ENCODE results near the gene PIGH. TPM values are rescaled to one million over a fixed set of nuclear protein-coding genes. Genes with fewer than 3 reads are reported as not detected.

The PIGH gene
- total and polyA plus RNA-seq, 2 of the 13 experiments (the other 11 are each of a cell fraction or from before 2014, with no cell fraction given) = 30.0 to 43.5 TPM

DNA sequence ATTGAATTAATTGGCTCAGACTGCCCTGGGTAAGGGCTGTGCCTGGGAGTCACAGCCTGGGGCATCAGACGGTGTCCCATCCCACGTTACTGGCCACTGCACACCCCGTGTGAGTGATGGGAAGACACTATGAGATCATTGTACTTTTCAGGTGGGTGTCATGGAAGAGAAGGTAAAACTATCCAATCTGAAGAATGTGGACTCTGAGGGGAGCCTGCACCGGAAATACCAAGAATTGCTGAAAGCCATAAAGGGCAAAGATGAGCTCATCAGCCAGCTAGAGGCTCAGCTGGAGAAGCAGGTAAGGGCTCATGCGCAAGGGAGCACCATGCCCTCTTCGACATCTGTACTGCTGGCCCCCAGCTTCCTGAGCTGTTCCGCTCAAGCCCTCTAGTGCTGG is 43.0 kb downstream of the PIGH start (continued):
- TF ChIP-seq, protein P1, sequence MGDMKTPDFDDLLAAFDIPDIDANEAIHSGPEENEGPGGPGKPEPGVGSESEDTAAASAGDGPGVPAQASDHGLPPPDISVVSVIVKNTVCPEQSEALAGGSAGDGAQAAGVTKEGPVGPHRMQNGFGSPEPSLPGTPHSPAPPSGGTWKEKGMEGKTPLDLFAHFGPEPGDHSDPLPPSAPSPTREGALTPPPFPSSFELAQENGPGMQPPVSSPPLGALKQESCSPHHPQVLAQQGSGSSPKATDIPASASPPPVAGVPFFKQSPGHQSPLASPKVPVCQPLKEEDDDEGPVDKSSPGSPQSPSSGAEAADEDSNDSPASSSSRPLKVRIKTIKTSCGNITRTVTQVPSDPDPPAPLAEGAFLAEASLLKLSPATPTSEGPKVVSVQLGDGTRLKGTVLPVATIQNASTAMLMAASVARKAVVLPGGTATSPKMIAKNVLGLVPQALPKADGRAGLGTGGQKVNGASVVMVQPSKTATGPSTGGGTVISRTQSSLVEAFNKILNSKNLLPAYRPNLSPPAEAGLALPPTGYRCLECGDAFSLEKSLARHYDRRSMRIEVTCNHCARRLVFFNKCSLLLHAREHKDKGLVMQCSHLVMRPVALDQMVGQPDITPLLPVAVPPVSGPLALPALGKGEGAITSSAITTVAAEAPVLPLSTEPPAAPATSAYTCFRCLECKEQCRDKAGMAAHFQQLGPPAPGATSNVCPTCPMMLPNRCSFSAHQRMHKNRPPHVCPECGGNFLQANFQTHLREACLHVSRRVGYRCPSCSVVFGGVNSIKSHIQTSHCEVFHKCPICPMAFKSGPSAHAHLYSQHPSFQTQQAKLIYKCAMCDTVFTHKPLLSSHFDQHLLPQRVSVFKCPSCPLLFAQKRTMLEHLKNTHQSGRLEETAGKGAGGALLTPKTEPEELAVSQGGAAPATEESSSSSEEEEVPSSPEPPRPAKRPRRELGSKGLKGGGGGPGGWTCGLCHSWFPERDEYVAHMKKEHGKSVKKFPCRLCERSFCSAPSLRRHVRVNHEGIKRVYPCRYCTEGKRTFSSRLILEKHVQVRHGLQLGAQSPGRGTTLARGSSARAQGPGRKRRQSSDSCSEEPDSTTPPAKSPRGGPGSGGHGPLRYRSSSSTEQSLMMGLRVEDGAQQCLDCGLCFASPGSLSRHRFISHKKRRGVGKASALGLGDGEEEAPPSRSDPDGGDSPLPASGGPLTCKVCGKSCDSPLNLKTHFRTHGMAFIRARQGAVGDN (CRISPR knock-in tag; IDR thresholded peaks at IDR 0.05) = peak; percentile 21; the same call in 1 of the 2 replicates
- TF ChIP-seq SRF (IDR thresholded peaks at IDR 0.05; ENCODE audit: low read depth, low read length) = 0 out of 2 replicates have a peak, but pooled peaks have one; percentile 12
- no peak for TF ChIP-seq ZNF253 (CRISPR knock-in tag; IDR thresholded peaks at IDR 0.05; ENCODE audit: borderline replicate concordance)
- TF ChIP-seq, protein P2, sequence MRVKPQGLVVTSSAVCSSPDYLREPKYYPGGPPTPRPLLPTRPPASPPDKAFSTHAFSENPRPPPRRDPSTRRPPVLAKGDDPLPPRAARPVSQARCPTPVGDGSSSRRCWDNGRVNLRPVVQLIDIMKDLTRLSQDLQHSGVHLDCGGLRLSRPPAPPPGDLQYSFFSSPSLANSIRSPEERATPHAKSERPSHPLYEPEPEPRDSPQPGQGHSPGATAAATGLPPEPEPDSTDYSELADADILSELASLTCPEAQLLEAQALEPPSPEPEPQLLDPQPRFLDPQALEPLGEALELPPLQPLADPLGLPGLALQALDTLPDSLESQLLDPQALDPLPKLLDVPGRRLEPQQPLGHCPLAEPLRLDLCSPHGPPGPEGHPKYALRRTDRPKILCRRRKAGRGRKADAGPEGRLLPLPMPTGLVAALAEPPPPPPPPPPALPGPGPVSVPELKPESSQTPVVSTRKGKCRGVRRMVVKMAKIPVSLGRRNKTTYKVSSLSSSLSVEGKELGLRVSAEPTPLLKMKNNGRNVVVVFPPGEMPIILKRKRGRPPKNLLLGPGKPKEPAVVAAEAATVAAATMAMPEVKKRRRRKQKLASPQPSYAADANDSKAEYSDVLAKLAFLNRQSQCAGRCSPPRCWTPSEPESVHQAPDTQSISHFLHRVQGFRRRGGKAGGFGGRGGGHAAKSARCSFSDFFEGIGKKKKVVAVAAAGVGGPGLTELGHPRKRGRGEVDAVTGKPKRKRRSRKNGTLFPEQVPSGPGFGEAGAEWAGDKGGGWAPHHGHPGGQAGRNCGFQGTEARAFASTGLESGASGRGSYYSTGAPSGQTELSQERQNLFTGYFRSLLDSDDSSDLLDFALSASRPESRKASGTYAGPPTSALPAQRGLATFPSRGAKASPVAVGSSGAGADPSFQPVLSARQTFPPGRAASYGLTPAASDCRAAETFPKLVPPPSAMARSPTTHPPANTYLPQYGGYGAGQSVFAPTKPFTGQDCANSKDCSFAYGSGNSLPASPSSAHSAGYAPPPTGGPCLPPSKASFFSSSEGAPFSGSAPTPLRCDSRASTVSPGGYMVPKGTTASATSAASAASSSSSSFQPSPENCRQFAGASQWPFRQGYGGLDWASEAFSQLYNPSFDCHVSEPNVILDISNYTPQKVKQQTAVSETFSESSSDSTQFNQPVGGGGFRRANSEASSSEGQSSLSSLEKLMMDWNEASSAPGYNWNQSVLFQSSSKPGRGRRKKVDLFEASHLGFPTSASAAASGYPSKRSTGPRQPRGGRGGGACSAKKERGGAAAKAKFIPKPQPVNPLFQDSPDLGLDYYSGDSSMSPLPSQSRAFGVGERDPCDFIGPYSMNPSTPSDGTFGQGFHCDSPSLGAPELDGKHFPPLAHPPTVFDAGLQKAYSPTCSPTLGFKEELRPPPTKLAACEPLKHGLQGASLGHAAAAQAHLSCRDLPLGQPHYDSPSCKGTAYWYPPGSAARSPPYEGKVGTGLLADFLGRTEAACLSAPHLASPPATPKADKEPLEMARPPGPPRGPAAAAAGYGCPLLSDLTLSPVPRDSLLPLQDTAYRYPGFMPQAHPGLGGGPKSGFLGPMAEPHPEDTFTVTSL (CRISPR knock-in tag; IDR thresholded peaks at IDR 0.05; ENCODE audit: borderline replicate concordance) = no peak
- TF ChIP-seq, protein P3, sequence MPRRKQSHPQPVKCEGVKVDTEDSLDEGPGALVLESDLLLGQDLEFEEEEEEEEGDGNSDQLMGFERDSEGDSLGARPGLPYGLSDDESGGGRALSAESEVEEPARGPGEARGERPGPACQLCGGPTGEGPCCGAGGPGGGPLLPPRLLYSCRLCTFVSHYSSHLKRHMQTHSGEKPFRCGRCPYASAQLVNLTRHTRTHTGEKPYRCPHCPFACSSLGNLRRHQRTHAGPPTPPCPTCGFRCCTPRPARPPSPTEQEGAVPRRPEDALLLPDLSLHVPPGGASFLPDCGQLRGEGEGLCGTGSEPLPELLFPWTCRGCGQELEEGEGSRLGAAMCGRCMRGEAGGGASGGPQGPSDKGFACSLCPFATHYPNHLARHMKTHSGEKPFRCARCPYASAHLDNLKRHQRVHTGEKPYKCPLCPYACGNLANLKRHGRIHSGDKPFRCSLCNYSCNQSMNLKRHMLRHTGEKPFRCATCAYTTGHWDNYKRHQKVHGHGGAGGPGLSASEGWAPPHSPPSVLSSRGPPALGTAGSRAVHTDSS (CRISPR knock-in tag; conservative IDR thresholded peaks at IDR 0.05) = no peak
- TF ChIP-seq, protein P4, sequence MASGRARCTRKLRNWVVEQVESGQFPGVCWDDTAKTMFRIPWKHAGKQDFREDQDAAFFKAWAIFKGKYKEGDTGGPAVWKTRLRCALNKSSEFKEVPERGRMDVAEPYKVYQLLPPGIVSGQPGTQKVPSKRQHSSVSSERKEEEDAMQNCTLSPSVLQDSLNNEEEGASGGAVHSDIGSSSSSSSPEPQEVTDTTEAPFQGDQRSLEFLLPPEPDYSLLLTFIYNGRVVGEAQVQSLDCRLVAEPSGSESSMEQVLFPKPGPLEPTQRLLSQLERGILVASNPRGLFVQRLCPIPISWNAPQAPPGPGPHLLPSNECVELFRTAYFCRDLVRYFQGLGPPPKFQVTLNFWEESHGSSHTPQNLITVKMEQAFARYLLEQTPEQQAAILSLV (CRISPR knock-in tag; IDR thresholded peaks at IDR 0.05; ENCODE audit: borderline replicate concordance) = no peak

Data from HepG2 (cell line).